ENCODE data around the gene PPIF. TPM values are rescaled to one million over a fixed set of nuclear protein-coding genes. Genes with fewer than 3 reads are reported as not detected.

Gene PPIF
- total and polyA plus RNA-seq, 2 of the 13 experiments (the other 11 are each of a cell fraction or from before 2014, with no cell fraction given): 147 to 157 TPM

DNA sequence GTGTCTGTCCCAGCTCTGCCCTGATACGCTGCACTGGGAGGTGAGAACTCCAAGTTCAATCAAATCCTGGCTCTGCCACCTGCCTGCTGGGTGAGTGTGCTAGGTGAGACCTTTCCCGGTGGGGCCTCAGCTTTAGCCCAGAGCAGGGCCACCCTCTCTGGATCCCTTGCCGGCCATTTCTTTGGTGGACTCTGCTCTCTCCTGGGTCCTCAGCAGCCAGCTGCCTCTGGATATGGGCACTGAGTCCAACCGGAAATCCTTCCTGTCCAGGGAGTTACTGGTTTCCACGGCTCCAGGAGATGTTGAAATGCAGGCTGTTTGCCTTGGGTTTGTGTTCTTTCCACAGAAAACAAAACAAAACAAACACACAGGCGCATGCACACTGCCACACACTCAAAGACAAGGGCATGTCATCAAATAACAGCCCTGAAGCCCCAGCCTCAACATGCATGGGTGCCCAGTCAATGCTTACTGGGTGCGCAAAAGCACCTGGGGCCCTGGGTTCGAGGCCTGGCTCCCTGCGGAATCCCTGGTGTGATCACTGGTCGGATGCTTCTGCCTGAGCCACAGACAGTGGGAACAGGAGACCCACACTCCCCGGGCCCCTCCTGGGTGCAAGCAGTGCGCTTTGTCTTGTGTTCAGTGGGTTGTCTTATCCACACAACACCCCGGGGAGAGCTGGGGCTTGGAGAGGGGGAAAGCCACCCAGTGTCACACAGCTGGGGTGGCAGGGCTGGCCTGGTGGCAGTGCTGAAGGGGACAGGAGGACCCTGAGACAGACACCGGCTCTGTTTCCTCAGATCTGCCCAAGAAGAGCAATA lies 33.1 kb downstream of the PPIF start (continued):
- TF ChIP-seq EEA1 (CRISPR knock-in tag; IDR thresholded peaks at IDR 0.05; ENCODE audit: borderline replicate concordance) (no peak), NAIF1 (CRISPR knock-in tag; IDR thresholded peaks at IDR 0.05; ENCODE audit: borderline replicate concordance) (no peak), SNAPC2 (CRISPR knock-in tag; IDR thresholded peaks at IDR 0.05) (no peak), RARA (CRISPR knock-in tag; IDR thresholded peaks at IDR 0.05) (peak; percentile 79), ZMAT3 (CRISPR knock-in tag; conservative IDR thresholded peaks at IDR 0.05) (0 out of 2 replicates have a peak, but pooled peaks have one; percentile 68), RFX5 (IDR thresholded peaks at IDR 0.05; ENCODE audit: low read depth, low read length) (no peak), ZNF33B (CRISPR knock-in tag; IDR thresholded peaks at IDR 0.05) (0 out of 2 replicates have a peak, but pooled peaks have one; percentile 28), NPAS2 (CRISPR knock-in tag; IDR thresholded peaks at IDR 0.05; ENCODE audit: borderline replicate concordance) (no peak), FOXP1 (IDR thresholded peaks at IDR 0.05) (peak; percentile 90), FOXP1 (CRISPR knock-in tag; IDR thresholded peaks at IDR 0.05) (peak; percentile 99), THAP11 (CRISPR knock-in tag; IDR thresholded peaks at IDR 0.05) (peak; percentile 73), PLRG1 (conservative IDR thresholded peaks at IDR 0.05) (no peak), ZNF777 (CRISPR knock-in tag; IDR thresholded peaks at IDR 0.05) (no peak), ZFP36L2 (CRISPR knock-in tag; IDR thresholded peaks at IDR 0.05) (no peak), NR2F2 (IDR thresholded peaks at IDR 0.05; ENCODE audit: borderline replicate concordance, low read depth) (0 out of 2 replicates have a peak, but pooled peaks have one; percentile 47)
- TF ChIP-seq, protein P1, sequence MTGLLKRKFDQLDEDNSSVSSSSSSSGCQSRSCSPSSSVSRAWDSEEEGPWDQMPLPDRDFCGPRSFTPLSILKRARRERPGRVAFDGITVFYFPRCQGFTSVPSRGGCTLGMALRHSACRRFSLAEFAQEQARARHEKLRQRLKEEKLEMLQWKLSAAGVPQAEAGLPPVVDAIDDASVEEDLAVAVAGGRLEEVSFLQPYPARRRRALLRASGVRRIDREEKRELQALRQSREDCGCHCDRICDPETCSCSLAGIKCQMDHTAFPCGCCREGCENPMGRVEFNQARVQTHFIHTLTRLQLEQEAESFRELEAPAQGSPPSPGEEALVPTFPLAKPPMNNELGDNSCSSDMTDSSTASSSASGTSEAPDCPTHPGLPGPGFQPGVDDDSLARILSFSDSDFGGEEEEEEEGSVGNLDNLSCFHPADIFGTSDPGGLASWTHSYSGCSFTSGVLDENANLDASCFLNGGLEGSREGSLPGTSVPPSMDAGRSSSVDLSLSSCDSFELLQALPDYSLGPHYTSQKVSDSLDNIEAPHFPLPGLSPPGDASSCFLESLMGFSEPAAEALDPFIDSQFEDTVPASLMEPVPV (CRISPR knock-in tag; IDR thresholded peaks at IDR 0.05): no peak
- TF ChIP-seq, protein P2, sequence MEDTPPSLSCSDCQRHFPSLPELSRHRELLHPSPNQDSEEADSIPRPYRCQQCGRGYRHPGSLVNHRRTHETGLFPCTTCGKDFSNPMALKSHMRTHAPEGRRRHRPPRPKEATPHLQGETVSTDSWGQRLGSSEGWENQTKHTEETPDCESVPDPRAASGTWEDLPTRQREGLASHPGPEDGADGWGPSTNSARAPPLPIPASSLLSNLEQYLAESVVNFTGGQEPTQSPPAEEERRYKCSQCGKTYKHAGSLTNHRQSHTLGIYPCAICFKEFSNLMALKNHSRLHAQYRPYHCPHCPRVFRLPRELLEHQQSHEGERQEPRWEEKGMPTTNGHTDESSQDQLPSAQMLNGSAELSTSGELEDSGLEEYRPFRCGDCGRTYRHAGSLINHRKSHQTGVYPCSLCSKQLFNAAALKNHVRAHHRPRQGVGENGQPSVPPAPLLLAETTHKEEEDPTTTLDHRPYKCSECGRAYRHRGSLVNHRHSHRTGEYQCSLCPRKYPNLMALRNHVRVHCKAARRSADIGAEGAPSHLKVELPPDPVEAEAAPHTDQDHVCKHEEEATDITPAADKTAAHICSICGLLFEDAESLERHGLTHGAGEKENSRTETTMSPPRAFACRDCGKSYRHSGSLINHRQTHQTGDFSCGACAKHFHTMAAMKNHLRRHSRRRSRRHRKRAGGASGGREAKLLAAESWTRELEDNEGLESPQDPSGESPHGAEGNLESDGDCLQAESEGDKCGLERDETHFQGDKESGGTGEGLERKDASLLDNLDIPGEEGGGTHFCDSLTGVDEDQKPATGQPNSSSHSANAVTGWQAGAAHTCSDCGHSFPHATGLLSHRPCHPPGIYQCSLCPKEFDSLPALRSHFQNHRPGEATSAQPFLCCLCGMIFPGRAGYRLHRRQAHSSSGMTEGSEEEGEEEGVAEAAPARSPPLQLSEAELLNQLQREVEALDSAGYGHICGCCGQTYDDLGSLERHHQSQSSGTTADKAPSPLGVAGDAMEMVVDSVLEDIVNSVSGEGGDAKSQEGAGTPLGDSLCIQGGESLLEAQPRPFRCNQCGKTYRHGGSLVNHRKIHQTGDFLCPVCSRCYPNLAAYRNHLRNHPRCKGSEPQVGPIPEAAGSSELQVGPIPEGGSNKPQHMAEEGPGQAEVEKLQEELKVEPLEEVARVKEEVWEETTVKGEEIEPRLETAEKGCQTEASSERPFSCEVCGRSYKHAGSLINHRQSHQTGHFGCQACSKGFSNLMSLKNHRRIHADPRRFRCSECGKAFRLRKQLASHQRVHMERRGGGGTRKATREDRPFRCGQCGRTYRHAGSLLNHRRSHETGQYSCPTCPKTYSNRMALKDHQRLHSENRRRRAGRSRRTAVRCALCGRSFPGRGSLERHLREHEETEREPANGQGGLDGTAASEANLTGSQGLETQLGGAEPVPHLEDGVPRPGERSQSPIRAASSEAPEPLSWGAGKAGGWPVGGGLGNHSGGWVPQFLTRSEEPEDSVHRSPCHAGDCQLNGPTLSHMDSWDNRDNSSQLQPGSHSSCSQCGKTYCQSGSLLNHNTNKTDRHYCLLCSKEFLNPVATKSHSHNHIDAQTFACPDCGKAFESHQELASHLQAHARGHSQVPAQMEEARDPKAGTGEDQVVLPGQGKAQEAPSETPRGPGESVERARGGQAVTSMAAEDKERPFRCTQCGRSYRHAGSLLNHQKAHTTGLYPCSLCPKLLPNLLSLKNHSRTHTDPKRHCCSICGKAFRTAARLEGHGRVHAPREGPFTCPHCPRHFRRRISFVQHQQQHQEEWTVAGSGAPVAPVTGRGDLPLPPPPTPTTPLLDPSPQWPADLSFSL (CRISPR knock-in tag; IDR thresholded peaks at IDR 0.05): no peak
- TF ChIP-seq, protein P3, sequence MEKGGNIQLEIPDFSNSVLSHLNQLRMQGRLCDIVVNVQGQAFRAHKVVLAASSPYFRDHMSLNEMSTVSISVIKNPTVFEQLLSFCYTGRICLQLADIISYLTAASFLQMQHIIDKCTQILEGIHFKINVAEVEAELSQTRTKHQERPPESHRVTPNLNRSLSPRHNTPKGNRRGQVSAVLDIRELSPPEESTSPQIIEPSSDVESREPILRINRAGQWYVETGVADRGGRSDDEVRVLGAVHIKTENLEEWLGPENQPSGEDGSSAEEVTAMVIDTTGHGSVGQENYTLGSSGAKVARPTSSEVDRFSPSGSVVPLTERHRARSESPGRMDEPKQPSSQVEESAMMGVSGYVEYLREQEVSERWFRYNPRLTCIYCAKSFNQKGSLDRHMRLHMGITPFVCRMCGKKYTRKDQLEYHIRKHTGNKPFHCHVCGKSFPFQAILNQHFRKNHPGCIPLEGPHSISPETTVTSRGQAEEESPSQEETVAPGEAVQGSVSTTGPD (CRISPR knock-in tag; IDR thresholded peaks at IDR 0.05): peak; percentile 66; the same call in 1 of the 2 replicates
- TF ChIP-seq, protein P4, sequence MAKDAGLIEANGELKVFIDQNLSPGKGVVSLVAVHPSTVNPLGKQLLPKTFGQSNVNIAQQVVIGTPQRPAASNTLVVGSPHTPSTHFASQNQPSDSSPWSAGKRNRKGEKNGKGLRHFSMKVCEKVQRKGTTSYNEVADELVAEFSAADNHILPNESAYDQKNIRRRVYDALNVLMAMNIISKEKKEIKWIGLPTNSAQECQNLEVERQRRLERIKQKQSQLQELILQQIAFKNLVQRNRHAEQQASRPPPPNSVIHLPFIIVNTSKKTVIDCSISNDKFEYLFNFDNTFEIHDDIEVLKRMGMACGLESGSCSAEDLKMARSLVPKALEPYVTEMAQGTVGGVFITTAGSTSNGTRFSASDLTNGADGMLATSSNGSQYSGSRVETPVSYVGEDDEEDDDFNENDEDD (CRISPR knock-in tag; IDR thresholded peaks at IDR 0.05; ENCODE audit: borderline replicate concordance): no peak; the same call in 1 of the 2 replicates

Data from HepG2 (cell line).